OCI-LY1 (cell line): ENCODE measurements around the gene NPAS3.

ENCODE experiments used
- CTCF ChIP-seq: fragments of 200-600 bp; sonication (generic), shearing (Covaris generic); IDR thresholded peaks from 2 replicates; pipeline ENCODE4 v1.5.1; 2017; ENCODE audit warnings: mild to moderate bottlenecking, antibody characterized with exemption, low read length, moderate library complexity, mixed read lengths
- EZH2 ChIP-seq: fragments of 200-600 bp; sonication (generic), shearing (Covaris generic); IDR thresholded peaks from 2 replicates; pipeline ENCODE4 v1.8.0; 2017; ENCODE audit warnings: borderline replicate concordance, mixed run types, mild to moderate bottlenecking, antibody characterized with exemption, low read length, moderate library complexity, mixed read lengths

GRCh38 chr14:33229269-33229929, 290.7 kb downstream of the NPAS3 start:
- TF ChIP-seq CTCF: no peak
- TF ChIP-seq EZH2: no peak
